BLaER1 treated with 17β-estradiol and CSF1 and Interleukin-3, amounts not matched to agents 10 nM and 100 nM (cell line): ENCODE results near the gene RBFA.
A peak's percentile ranks its signal among the peaks of the same experiment; 100 is the strongest.
"Not testable (repeated sequence)": the region's sequence is repeated elsewhere in the genome, so short reads cannot be mapped to it uniquely, and the experiment has no call there.

Source experiments
- H3K27ac ChIP-seq, 11 experiments: shearing (Covaris generic); formaldehyde crosslinking; 2 replicates each; pipeline ENCODE4 v1.8.1; 2022
- H3K27me3 ChIP-seq, 11 experiments: shearing (Covaris generic); formaldehyde crosslinking; 2 replicates each; pipeline ENCODE4 v1.8.1; 2022
- H3K36me3 ChIP-seq, 11 experiments: shearing (Covaris generic); formaldehyde crosslinking; 2 replicates each; pipeline ENCODE4 v1.8.1; 2022
- H3K4me1 ChIP-seq, 10 experiments: shearing (Covaris generic); formaldehyde crosslinking; 2 replicates each; pipeline ENCODE4 v1.8.1; 2022
- H3K4me2 ChIP-seq, 11 experiments: shearing (Covaris generic); formaldehyde crosslinking; 2 replicates each; pipeline ENCODE4 v1.8.1; 2022
- H3K4me3 ChIP-seq, 10 experiments: shearing (Covaris generic); formaldehyde crosslinking; 2 replicates each; pipeline ENCODE4 v1.8.1; 2022
- H3K9ac ChIP-seq, 11 experiments: shearing (Covaris generic); formaldehyde crosslinking; 2 replicates each; pipeline ENCODE4 v1.8.1; 2022
- H3K9me3 ChIP-seq, 11 experiments: shearing (Covaris generic); formaldehyde crosslinking; replicated peaks in 1 of 11; 2 replicates each; pipeline ENCODE4 v1.8.1; 2022
- H4K20me1 ChIP-seq, 11 experiments: shearing (Covaris generic); formaldehyde crosslinking; 2 replicates each; pipeline ENCODE4 v1.8.1; 2022
- Cebpa-rat ChIP-seq, 11 experiments: shearing (Covaris generic); IDR thresholded peaks; 2 replicates each; pipeline ENCODE4 v1.8.1; 2022

RBFA gene

GRCh38 chr18:80023173-80023572, 11.1 kb upstream of the RBFA start:
- no peak for TF ChIP-seq Cebpa-rat (IDR thresholded peaks at IDR 0.05)
- Histone ChIP-seq H3K4me3 (peak overlapping the region in 3 of 10 experiments; percentile 15 to 39 (median 17); a peak in 4 of 20 replicates), H3K36me3 (peaks cover 9 to 64% (median 25%) of the 10 kb centered on the region in 11 experiments; a peak in 20 of 22 replicates), H4K20me1 (no peaks in the 10 kb centered on the region), H3K4me2 (no peak overlapping the region), H3K27ac (no peak overlapping the region), H3K4me1 (no peaks in the 10 kb centered on the region), H3K9me3 (peaks cover 89 to 98% (median 95%) of the 10 kb centered on the region in 11 experiments), H3K27me3 (no peaks in the 10 kb centered on the region), H3K9ac (no peak overlapping the region)

GRCh38 chr18:80026363-80026762, 7.9 kb upstream of the RBFA start:
- Histone ChIP-seq H4K20me1 (no peaks in the 10 kb centered on the region), H3K4me3 (no peak overlapping the region), H3K27me3 (no peaks in the 10 kb centered on the region), H3K9ac (no peak overlapping the region), H3K4me2 (no peak overlapping the region), H3K4me1 (no peaks in the 10 kb centered on the region), H3K36me3 (peaks cover 9 to 49% (median 24%) of the 10 kb centered on the region in 11 experiments; a peak in 20 of 22 replicates), H3K27ac (no peak overlapping the region), H3K9me3 (peaks cover 65 to 96% (median 84%) of the 10 kb centered on the region in 11 experiments)
- no peak for TF ChIP-seq Cebpa-rat (IDR thresholded peaks at IDR 0.05)

GRCh38 chr18:80027719-80028118, 6.5 kb upstream of the RBFA start:
- H3K9ac ChIP-seq, H3K27me3 ChIP-seq, H3K4me3 ChIP-seq, H3K27ac ChIP-seq, H4K20me1 ChIP-seq, H3K4me1 ChIP-seq, H3K4me2 ChIP-seq: not testable (repeated sequence)
- Histone ChIP-seq H3K36me3 (peaks cover 9 to 41% (median 24%) of the 10 kb centered on the region in 11 experiments; a peak in 20 of 22 replicates), H3K9me3 (peaks cover 51 to 83% (median 71%) of the 10 kb centered on the region in 11 experiments)

GRCh38 chr18:80029690-80030089, 4.5 kb upstream of the RBFA start:
- H3K36me3 ChIP-seq = peaks cover 0 to 27% (median 13%) of the 10 kb centered on the region in 11 experiments; a peak in 15 of 22 replicates
- H3K9ac ChIP-seq = no peak overlapping the region
- H3K4me3 ChIP-seq = no peak overlapping the region
- H3K27ac ChIP-seq = no peak overlapping the region
- H3K27me3 ChIP-seq = no peaks in the 10 kb centered on the region
- no peaks in the 10 kb centered on the region for H4K20me1 ChIP-seq
- peaks cover 31 to 63% (median 51%) of the 10 kb centered on the region in 11 experiments for H3K9me3 ChIP-seq
- H3K4me2 ChIP-seq = no peak overlapping the region
- no peak for TF ChIP-seq Cebpa-rat (IDR thresholded peaks at IDR 0.05)
- H3K4me1 ChIP-seq = peaks cover 6 to 14% (median 10%) of the 10 kb centered on the region in 10 experiments; a peak in 17 of 20 replicates

- H3K4me2 ChIP-seq = peak overlapping the region; percentile 78 to 94 (median 89)
- peak overlapping the region; percentile 64 to 91 (median 71) for H3K4me3 ChIP-seq
- peaks cover 13 to 26% (median 19%) of the 10 kb centered on the region in 11 experiments for H3K36me3 ChIP-seq
- peaks cover 19 to 29% (median 22%) of the 10 kb centered on the region in 10 experiments for H3K4me1 ChIP-seq
- H3K27me3 ChIP-seq = no peaks in the 10 kb centered on the region
- H4K20me1 ChIP-seq = peaks cover 0 to 33% (median 24%) of the 10 kb centered on the region in 11 experiments; a peak in 11 of 22 replicates
- peak overlapping the region; percentile 74 to 91 (median 84) for H3K9ac ChIP-seq
- TF ChIP-seq Cebpa-rat (IDR thresholded peaks at IDR 0.05) = no peak
- H3K27ac ChIP-seq = peak overlapping the region; percentile 74 to 92 (median 82)
- H3K9me3 ChIP-seq = peaks cover 5 to 29% (median 19%) of the 10 kb centered on the region in 11 experiments; a peak in 19 of 22 replicates
These were observed 810 bp upstream of the RBFA start for GRCh38 chr18:80033181-80034067.

- H3K4me1 ChIP-seq = peaks cover 19 to 30% (median 22%) of the 10 kb centered on the region in 10 experiments
- H3K4me3 ChIP-seq = peak overlapping the region; percentile 67 to 91 (median 83)
- peaks cover 0 to 48% (median 31%) of the 10 kb centered on the region in 11 experiments; a peak in 11 of 22 replicates for H4K20me1 ChIP-seq
- peak overlapping the region; percentile 12 to 93 (median 89); a peak in 21 of 22 replicates for H3K27ac ChIP-seq
- H3K9me3 ChIP-seq = peaks cover 0 to 14% (median 4%) of the 10 kb centered on the region in 11 experiments; a peak in 11 of 22 replicates
- peak overlapping the region; percentile 76 to 95 (median 89) for H3K9ac ChIP-seq
- peak overlapping the region; percentile 80 to 97 (median 93) for H3K4me2 ChIP-seq
- TF ChIP-seq Cebpa-rat (IDR thresholded peaks at IDR 0.05) = no peak
- H3K36me3 ChIP-seq = peaks cover 20 to 41% (median 34%) of the 10 kb centered on the region in 11 experiments
- no peaks in the 10 kb centered on the region for H3K27me3 ChIP-seq
These were observed 695 bp downstream of the RBFA start for GRCh38 chr18:80034852-80035406.

GRCh38 chr18:80035997-80036396, 1.8 kb downstream of the RBFA start:
- Histone ChIP-seq H3K9ac (peak overlapping the region in 6 of 11 experiments; percentile 89 to 95 (median 90); a peak in 10 of 22 replicates), H3K27ac (no peak overlapping the region), H3K4me3 (peak overlapping the region in 7 of 10 experiments; percentile 81 to 91 (median 90); a peak in 9 of 20 replicates), H3K4me1 (peaks cover 19 to 34% (median 22%) of the 10 kb centered on the region in 10 experiments), H3K36me3 (peaks cover 20 to 52% (median 44%) of the 10 kb centered on the region in 11 experiments), H4K20me1 (peaks cover 0 to 53% (median 31%) of the 10 kb centered on the region in 11 experiments; a peak in 11 of 22 replicates), H3K9me3 (peaks cover 0 to 4% (median 0%) of the 10 kb centered on the region in 11 experiments; a peak in 4 of 22 replicates), H3K27me3 (no peaks in the 10 kb centered on the region), H3K4me2 (peak overlapping the region; percentile 80 to 97 (median 93))
- no peak for TF ChIP-seq Cebpa-rat (IDR thresholded peaks at IDR 0.05)

- peaks cover 29 to 63% (median 56%) of the 10 kb centered on the region in 11 experiments for H3K36me3 ChIP-seq
- H3K4me1 ChIP-seq = peaks cover 19 to 34% (median 22%) of the 10 kb centered on the region in 10 experiments
- no peaks in the 10 kb centered on the region for H3K27me3 ChIP-seq
- TF ChIP-seq Cebpa-rat (IDR thresholded peaks at IDR 0.05) = no peak
- no peaks in the 10 kb centered on the region for H3K9me3 ChIP-seq
- H3K27ac ChIP-seq = no peak overlapping the region
- H4K20me1 ChIP-seq = peaks cover 0 to 53% (median 31%) of the 10 kb centered on the region in 11 experiments; a peak in 11 of 22 replicates
- H3K9ac ChIP-seq = no peak overlapping the region
- H3K4me2 ChIP-seq = no peak overlapping the region
- no peak overlapping the region for H3K4me3 ChIP-seq
These were observed 3.1 kb downstream of the RBFA start for GRCh38 chr18:80037300-80037699.
